HepG2 (cell line): Measurements from ENCODE around the gene ZNF792. TPM values are rescaled to one million over a fixed set of nuclear protein-coding genes. Genes with fewer than 3 reads are reported as not detected.
A peak's percentile ranks its signal among the peaks of the same experiment; 100 is the strongest.

Experiments used
- ERF ChIP-seq: IDR thresholded peaks from 2 replicates; pipeline ENCODE4 v1.6.1; 2018; ENCODE audit warnings: missing biosample characterization, missing genetic modification reagents
- GATAD2A ChIP-seq: IDR thresholded peaks from 2 replicates; pipeline ENCODE4 v1.6.1; 2016
- HDAC2 ChIP-seq: sonication (generic); formaldehyde crosslinking; IDR thresholded peaks from 2 replicates; pipeline ENCODE4 v1.4.0; 2020; ENCODE audit warnings: missing genetic modification reagents
- PITX1 ChIP-seq: sonication (generic); formaldehyde crosslinking; IDR thresholded peaks from 2 replicates; pipeline ENCODE4 v1.5.1; 2020; ENCODE audit warnings: mild to moderate bottlenecking, missing genetic modification reagents
- SKI ChIP-seq: fragments of 450-650 bp; IDR thresholded peaks from one replicate; pipeline ENCODE4 v1.6.1; 2018; ENCODE audit warnings: mild to moderate bottlenecking; ENCODE audit not compliant: partially characterized antibody
- TARDBP ChIP-seq: sonication (generic); formaldehyde crosslinking; IDR thresholded peaks from 2 replicates; pipeline ENCODE4 v1.8.0; 2022; ENCODE audit warnings: mild to moderate bottlenecking, missing genetic modification reagents
- THAP11 ChIP-seq: IDR thresholded peaks from 2 replicates; pipeline ENCODE4 v1.6.1; 2016; ENCODE audit warnings: missing biosample characterization, missing genetic modification reagents
- ZFP36L1 ChIP-seq: sonication (generic); formaldehyde crosslinking; IDR thresholded peaks from 2 replicates; pipeline ENCODE4 v1.8.0; 2022; ENCODE audit warnings: mild to moderate bottlenecking, missing genetic modification reagents, moderate library complexity
- ZNF264 ChIP-seq: sonication (generic); formaldehyde crosslinking; IDR thresholded peaks from 2 replicates; pipeline ENCODE4 v1.4.0; 2020; ENCODE audit warnings: missing genetic modification reagents
- ZNF619 ChIP-seq: sonication (generic); formaldehyde crosslinking; IDR thresholded peaks from 2 replicates; pipeline ENCODE4 v1.4.0; 2020; ENCODE audit warnings: mild to moderate bottlenecking, missing genetic modification reagents
- polyA plus RNA-seq, 8 experiments: library from polyadenylated mRNA; depleted of rRNA in 3 of 8; stranded (reverse) in 7 of 8; unstranded in 1 of 8; fragments of >200 nt; fragmentation: Illumina TruSeq in 4 of 8; extraction: Trizol in 4 of 8; gene quantifications; 2 replicates each; pipeline versions ENCODE4 v1.2.1 to v1.2.3, GENCODE V29; 2011 to 2016; ENCODE audit warnings: low read depth in 4 of 8, missing spikeins in 1 of 8, mixed read lengths in 1 of 8; ENCODE audit not compliant: insufficient read depth in 1 of 8
- total RNA-seq, 5 experiments: library from RNA; depleted of rRNA; stranded (reverse); fragments of >200 nt; fragmentation: Illumina TruSeq; extraction: Trizol; gene quantifications; 2 replicates each; pipeline ENCODE4 v1.2.3, GENCODE V29; 2016; ENCODE audit warnings: low read depth in 1 of 5
- TF ChIP-seq, protein P1 (sequence below): sonication (generic); formaldehyde crosslinking; IDR thresholded peaks from 2 replicates; pipeline ENCODE4 v1.4.0; 2020; ENCODE audit warnings: mild to moderate bottlenecking, missing genetic modification reagents
- TF ChIP-seq, protein P2 (sequence below): IDR thresholded peaks from 2 replicates; pipeline ENCODE4 v1.6.1; 2016; ENCODE audit warnings: low read depth
- TF ChIP-seq, protein P3 (sequence below): IDR thresholded peaks from 2 replicates; pipeline ENCODE4 v1.6.1; 2016; ENCODE audit warnings: missing compliant biosample characterization, missing genetic modification reagents, borderline replicate concordance
- TF ChIP-seq, protein P4 (sequence below): sonication (generic); formaldehyde crosslinking; IDR thresholded peaks from 2 replicates; pipeline ENCODE4 v1.5.1; 2020; ENCODE audit warnings: mild to moderate bottlenecking, missing genetic modification reagents
- TF ChIP-seq, protein P5 (sequence below): IDR thresholded peaks from 2 replicates; pipeline ENCODE4 v1.6.1; 2016; ENCODE audit warnings: low read depth, missing genetic modification reagents, missing compliant biosample characterization

The ZNF792 gene
- total and polyA plus RNA-seq, 2 of the 13 experiments (the other 11 are each of a cell fraction or from before 2014, with no cell fraction given), result 5.5 to 11.5 TPM

DNA sequence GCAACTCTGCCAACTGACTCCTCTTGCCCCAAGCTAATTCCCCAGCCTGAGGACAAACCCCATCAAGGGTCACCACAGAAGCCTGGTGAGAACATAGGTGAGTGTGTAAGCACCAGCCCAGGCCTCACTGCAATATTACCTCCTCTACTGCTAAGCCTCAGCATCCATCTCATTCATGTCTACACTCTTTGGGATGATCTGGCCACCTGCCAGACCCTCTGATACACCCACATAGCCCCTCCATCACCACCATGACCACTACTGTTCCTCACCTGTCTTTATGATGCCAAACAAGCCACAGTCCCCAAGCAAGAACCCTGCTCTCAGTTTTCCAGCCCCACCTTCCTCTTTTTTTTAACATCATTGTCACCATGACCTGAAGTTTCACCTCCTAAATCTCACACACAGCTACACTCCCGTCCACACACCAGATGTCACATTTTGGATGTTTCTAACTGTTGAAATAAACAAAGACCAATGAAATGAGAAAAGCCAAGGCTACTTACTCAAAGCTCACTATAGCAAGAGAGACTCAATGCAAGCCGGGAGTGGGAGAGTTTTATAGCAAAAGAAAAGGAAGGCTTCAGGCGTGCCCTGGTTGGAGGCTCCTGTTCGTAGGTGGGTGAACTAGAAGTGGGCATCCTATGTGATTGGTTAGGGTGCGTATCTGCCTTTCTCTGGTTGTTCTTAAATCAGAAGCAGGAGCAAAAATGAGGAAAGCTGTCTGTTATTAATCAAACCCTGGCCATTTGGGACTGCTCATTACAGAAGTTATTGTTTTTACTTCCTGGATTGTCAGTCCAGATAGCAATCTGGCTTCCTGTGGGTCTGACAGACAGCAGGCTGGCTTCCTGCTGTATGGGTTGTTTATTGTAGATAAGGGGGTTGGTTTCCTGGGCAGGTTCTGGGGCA is 2.0 kb downstream of the ZNF792 start (continued):
- TF ChIP-seq, protein P1, sequence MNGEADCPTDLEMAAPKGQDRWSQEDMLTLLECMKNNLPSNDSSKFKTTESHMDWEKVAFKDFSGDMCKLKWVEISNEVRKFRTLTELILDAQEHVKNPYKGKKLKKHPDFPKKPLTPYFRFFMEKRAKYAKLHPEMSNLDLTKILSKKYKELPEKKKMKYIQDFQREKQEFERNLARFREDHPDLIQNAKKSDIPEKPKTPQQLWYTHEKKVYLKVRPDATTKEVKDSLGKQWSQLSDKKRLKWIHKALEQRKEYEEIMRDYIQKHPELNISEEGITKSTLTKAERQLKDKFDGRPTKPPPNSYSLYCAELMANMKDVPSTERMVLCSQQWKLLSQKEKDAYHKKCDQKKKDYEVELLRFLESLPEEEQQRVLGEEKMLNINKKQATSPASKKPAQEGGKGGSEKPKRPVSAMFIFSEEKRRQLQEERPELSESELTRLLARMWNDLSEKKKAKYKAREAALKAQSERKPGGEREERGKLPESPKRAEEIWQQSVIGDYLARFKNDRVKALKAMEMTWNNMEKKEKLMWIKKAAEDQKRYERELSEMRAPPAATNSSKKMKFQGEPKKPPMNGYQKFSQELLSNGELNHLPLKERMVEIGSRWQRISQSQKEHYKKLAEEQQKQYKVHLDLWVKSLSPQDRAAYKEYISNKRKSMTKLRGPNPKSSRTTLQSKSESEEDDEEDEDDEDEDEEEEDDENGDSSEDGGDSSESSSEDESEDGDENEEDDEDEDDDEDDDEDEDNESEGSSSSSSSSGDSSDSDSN (CRISPR knock-in tag), result no peak
- 0 out of 2 replicates have a peak, but pooled peaks have one; percentile 28 for TF ChIP-seq ZNF619 (CRISPR knock-in tag)
- no peak for TF ChIP-seq ZFP36L1
- no peak for TF ChIP-seq ZNF264 (CRISPR knock-in tag)
- TF ChIP-seq ERF (CRISPR knock-in tag), result peak; percentile 73
- no peak for TF ChIP-seq PITX1 (CRISPR knock-in tag)
- TF ChIP-seq, protein P2, sequence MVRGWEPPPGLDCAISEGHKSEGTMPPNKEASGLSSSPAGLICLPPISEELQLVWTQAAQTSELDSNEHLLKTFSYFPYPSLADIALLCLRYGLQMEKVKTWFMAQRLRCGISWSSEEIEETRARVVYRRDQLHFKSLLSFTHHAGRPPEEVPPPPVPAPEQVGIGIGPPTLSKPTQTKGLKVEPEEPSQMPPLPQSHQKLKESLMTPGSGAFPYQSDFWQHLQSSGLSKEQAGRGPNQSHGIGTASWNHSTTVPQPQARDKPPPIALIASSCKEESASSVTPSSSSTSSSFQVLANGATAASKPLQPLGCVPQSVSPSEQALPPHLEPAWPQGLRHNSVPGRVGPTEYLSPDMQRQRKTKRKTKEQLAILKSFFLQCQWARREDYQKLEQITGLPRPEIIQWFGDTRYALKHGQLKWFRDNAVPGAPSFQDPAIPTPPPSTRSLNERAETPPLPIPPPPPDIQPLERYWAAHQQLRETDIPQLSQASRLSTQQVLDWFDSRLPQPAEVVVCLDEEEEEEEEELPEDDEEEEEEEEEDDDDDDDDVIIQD (CRISPR knock-in tag), result peak; percentile 47; the same call in 1 of the 2 replicates
- TF ChIP-seq, protein P3, sequence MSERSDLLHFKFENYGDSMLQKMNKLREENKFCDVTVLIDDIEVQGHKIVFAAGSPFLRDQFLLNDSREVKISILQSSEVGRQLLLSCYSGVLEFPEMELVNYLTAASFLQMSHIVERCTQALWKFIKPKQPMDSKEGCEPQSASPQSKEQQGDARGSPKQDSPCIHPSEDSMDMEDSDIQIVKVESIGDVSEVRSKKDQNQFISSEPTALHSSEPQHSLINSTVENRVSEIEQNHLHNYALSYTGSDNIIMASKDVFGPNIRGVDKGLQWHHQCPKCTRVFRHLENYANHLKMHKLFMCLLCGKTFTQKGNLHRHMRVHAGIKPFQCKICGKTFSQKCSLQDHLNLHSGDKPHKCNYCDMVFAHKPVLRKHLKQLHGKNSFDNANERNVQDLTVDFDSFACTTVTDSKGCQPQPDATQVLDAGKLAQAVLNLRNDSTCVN (CRISPR knock-in tag), result no peak
- peak; percentile 57 for TF ChIP-seq GATAD2A
- no peak for TF ChIP-seq SKI
- TF ChIP-seq, protein P4, sequence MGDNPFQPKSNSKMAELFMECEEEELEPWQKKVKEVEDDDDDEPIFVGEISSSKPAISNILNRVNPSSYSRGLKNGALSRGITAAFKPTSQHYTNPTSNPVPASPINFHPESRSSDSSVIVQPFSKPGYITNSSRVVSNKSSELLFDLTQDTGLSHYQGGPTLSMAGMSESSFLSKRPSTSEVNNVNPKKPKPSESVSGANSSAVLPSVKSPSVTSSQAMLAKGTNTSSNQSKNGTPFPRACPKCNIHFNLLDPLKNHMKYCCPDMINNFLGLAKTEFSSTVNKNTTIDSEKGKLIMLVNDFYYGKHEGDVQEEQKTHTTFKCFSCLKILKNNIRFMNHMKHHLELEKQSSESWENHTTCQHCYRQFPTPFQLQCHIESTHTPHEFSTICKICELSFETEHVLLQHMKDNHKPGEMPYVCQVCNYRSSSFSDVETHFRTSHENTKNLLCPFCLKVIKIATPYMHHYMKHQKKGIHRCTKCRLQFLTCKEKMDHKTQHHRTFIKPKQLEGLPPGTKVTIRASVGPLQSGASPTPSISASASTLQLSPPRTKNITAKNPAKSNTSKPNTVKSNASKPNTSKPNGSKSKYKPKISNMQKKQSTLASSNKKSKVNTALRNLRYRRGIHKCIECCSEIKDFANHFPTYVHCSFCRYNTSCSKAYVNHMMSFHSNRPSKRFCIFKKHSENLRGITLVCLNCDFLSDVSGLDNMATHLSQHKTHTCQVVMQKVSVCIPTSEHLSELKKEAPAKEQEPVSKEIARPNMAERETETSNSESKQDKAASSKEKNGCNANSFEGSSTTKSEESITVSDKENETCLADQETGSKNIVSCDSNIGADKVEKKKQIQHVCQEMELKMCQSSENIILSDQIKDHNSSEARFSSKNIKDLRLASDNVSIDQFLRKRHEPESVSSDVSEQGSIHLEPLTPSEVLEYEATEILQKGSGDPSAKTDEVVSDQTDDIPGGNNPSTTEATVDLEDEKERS (CRISPR knock-in tag), result no peak
- peak; percentile 82 for TF ChIP-seq HDAC2 (CRISPR knock-in tag)
- peak; percentile 14; the same call in 1 of the 2 replicates for TF ChIP-seq TARDBP (CRISPR knock-in tag)
- TF ChIP-seq, protein P5, sequence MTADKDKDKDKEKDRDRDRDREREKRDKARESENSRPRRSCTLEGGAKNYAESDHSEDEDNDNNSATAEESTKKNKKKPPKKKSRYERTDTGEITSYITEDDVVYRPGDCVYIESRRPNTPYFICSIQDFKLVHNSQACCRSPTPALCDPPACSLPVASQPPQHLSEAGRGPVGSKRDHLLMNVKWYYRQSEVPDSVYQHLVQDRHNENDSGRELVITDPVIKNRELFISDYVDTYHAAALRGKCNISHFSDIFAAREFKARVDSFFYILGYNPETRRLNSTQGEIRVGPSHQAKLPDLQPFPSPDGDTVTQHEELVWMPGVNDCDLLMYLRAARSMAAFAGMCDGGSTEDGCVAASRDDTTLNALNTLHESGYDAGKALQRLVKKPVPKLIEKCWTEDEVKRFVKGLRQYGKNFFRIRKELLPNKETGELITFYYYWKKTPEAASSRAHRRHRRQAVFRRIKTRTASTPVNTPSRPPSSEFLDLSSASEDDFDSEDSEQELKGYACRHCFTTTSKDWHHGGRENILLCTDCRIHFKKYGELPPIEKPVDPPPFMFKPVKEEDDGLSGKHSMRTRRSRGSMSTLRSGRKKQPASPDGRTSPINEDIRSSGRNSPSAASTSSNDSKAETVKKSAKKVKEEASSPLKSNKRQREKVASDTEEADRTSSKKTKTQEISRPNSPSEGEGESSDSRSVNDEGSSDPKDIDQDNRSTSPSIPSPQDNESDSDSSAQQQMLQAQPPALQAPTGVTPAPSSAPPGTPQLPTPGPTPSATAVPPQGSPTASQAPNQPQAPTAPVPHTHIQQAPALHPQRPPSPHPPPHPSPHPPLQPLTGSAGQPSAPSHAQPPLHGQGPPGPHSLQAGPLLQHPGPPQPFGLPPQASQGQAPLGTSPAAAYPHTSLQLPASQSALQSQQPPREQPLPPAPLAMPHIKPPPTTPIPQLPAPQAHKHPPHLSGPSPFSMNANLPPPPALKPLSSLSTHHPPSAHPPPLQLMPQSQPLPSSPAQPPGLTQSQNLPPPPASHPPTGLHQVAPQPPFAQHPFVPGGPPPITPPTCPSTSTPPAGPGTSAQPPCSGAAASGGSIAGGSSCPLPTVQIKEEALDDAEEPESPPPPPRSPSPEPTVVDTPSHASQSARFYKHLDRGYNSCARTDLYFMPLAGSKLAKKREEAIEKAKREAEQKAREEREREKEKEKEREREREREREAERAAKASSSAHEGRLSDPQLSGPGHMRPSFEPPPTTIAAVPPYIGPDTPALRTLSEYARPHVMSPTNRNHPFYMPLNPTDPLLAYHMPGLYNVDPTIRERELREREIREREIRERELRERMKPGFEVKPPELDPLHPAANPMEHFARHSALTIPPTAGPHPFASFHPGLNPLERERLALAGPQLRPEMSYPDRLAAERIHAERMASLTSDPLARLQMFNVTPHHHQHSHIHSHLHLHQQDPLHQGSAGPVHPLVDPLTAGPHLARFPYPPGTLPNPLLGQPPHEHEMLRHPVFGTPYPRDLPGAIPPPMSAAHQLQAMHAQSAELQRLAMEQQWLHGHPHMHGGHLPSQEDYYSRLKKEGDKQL (CRISPR knock-in tag), result 0 out of 2 replicates have a peak, but pooled peaks have one; percentile 26
- TF ChIP-seq THAP11 (CRISPR knock-in tag), result no peak
